Choroid plexus epithelial cell (primary cell): ENCODE results near the gene JPH3.

ENCODE experiments used
- DNase-seq: peaks from one replicate; pipeline ENCODE4 v3.0.0-alpha.2; 2010; ENCODE audit warnings: low read depth
- H3K4me3 ChIP-seq: 2 replicates; pipeline ENCODE4 v1.5.1; 2011; ENCODE audit warnings: low read depth, mild to moderate bottlenecking, control low read depth, low read length, moderate library complexity
- TF ChIP-seq, protein P1 (sequence below): conservative IDR thresholded peaks from 2 replicates; pipeline ENCODE4 v1.5.1; 2011; ENCODE audit warnings: low read depth, mild to moderate bottlenecking, control low read depth, inconsistent platforms, low read length, moderate library complexity

JPH3 gene

DNA sequence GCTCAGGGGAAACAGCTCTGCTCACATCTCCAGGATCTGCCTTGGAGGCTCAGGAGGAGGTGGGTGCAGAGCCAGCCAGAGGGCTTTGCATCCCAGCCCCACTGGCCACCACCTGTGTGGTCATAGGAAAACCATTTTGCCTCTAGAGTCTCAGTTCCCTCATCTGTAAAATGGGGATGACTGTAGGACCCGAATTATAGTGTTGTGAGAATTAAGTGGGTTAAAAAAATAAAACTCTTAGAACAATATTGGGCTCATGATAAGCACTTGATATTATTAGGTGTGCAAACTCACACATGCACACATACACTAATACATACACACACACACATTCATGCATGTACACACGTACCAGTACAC lies 19.4 kb upstream of the JPH3 start:
- DNase-seq, result no peak
- TF ChIP-seq, protein P1, sequence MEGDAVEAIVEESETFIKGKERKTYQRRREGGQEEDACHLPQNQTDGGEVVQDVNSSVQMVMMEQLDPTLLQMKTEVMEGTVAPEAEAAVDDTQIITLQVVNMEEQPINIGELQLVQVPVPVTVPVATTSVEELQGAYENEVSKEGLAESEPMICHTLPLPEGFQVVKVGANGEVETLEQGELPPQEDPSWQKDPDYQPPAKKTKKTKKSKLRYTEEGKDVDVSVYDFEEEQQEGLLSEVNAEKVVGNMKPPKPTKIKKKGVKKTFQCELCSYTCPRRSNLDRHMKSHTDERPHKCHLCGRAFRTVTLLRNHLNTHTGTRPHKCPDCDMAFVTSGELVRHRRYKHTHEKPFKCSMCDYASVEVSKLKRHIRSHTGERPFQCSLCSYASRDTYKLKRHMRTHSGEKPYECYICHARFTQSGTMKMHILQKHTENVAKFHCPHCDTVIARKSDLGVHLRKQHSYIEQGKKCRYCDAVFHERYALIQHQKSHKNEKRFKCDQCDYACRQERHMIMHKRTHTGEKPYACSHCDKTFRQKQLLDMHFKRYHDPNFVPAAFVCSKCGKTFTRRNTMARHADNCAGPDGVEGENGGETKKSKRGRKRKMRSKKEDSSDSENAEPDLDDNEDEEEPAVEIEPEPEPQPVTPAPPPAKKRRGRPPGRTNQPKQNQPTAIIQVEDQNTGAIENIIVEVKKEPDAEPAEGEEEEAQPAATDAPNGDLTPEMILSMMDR, result no peak
- no peak overlapping the region for H3K4me3 ChIP-seq

- H3K4me3 ChIP-seq, result no peak overlapping the region
- DNase-seq, result peak; percentile 74
Measured at GRCh38 chr16:87583453-87584131, 18.7 kb upstream of the JPH3 start.

GRCh38 chr16:87584271-87584670 lies 18.0 kb upstream of the JPH3 start:
- peak; percentile 82 for DNase-seq
- TF ChIP-seq, protein P1, result no peak
- no peak overlapping the region for H3K4me3 ChIP-seq

More at GRCh38 chr16:87583453-87584131, 18.7 kb upstream of the JPH3 start:
- TF ChIP-seq, protein P1, result no peak

- TF ChIP-seq, protein P1, result no peak
- DNase-seq, result no peak
- no peak overlapping the region for H3K4me3 ChIP-seq
Measured at GRCh38 chr16:87584975-87585374, 17.3 kb upstream of the JPH3 start.

DNA sequence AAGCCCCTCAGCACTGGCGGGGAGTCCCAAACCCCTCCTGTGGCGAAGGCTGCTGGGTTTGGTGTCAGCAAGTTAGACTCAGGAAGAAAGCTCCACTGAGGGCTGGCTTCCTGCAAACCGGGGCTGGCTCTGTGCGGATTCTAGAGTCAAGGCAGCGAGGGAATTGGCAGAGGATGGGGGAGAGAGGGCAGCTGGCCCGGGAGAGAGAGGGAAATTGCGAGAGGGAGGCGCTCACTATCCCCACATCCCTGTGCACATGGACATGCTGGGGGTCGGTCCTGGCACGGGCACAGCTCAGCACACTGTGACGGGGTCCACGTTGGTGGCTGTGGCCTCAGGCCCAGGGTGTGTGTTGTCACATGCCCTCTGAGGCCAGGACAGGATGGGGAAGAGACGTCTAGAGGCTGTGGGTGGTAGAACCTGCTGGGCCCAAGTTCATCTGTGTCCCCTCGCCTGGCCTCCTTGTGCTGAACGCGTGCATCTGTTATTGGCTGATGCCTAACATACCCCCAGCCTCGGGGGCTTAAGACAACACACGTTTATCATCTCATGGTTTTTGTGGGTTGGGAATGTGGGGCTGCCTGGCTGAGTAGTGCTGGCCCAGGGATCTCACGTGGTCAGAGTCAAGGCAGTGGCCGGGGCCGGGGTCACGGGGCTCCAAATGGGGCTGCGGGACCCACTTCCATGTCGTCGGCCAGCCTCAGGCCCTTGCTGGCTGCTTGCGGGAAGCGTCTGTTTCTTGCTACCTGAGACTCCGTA lies 16.7 kb upstream of the JPH3 start:
- H3K4me3 ChIP-seq, result no peak overlapping the region
- no peak for DNase-seq
- TF ChIP-seq, protein P1, result no peak

DNA sequence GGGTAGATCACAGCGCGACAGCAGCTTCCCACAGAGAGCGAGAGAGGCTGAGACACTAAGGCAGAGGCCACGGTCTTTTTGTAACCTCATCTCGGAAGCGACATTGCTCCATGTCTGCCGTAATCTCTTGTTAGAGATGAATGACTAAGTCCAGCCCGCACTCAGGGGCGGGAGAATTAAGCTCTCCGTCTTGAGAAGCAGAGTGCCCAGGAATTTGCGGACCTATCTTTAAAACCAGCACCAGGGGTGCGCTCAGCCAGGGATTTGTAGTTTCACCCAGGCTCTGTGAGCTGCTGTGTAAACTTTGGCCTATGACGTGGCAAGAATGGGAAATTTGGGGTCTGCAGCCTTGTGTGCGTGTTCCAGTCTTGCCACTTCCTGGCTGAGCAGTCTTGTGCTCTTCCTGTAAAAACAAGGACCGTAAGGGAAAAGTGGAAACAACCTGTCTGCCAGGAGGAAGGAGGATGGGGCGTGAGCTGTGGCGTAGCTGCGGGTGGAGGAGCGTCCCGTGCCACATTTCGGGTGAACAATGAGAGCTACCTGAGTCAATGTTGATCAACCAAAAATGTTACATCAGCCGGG lies 16.0 kb upstream of the JPH3 start:
- peak; percentile 70 for DNase-seq
- TF ChIP-seq, protein P1, result no peak
- H3K4me3 ChIP-seq, result no peak overlapping the region

- TF ChIP-seq, protein P1, result no peak
- DNase-seq, result no peak
- no peak overlapping the region for H3K4me3 ChIP-seq
Measured at GRCh38 chr16:87587636-87588035, 14.7 kb upstream of the JPH3 start.
